DOHH2 (cell line): Measurements from ENCODE around the gene MEGF8.

ENCODE experiments used
- EZH2phosphoT487 ChIP-seq: fragments of 200-600 bp; sonication (generic); IDR thresholded peaks from 2 replicates; pipeline ENCODE4 v1.6.1; 2017; ENCODE audit warnings: borderline replicate concordance, mild to moderate bottlenecking, antibody characterized with exemption, low read length, moderate library complexity, mixed read lengths
- TF ChIP-seq, protein P1 (sequence below): fragments of 200-600 bp; sonication (generic); IDR thresholded peaks from one replicate; pipeline ENCODE4 v1.5.1; 2014; ENCODE audit warnings: antibody characterized with exemption, mild to moderate bottlenecking, low read depth, low read length; ENCODE audit not compliant: poor library complexity, severe bottlenecking

DNA sequence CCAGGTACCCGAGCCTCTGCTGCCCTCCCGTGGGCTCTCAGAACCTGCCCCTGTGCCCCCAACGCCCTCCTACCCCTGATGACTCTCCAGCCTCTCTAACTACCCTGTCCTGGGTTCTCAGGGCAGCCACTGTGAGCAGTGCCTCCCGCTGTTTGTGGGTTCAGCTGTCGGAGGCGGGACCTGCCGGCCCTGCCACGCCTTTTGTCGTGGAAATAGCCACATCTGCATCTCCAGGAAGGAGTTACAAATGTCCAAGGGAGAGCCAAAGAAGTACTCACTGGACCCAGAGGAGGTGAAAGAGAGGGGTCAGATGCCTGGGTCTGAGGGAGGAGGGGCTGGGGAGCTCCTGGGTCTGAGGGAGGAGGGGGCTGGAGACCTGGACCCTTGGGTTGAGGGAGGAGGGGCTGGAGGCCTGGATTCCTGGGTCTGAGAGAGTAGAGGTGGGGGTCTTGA, 44.7 kb downstream of the MEGF8 start:
- TF ChIP-seq, protein P1, sequence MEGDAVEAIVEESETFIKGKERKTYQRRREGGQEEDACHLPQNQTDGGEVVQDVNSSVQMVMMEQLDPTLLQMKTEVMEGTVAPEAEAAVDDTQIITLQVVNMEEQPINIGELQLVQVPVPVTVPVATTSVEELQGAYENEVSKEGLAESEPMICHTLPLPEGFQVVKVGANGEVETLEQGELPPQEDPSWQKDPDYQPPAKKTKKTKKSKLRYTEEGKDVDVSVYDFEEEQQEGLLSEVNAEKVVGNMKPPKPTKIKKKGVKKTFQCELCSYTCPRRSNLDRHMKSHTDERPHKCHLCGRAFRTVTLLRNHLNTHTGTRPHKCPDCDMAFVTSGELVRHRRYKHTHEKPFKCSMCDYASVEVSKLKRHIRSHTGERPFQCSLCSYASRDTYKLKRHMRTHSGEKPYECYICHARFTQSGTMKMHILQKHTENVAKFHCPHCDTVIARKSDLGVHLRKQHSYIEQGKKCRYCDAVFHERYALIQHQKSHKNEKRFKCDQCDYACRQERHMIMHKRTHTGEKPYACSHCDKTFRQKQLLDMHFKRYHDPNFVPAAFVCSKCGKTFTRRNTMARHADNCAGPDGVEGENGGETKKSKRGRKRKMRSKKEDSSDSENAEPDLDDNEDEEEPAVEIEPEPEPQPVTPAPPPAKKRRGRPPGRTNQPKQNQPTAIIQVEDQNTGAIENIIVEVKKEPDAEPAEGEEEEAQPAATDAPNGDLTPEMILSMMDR, result no peak
- TF ChIP-seq EZH2phosphoT487, result no peak
